A549 (cell line): Measurements from ENCODE around the gene KRTAP11-1. TPM values are rescaled to one million over a fixed set of nuclear protein-coding genes. Genes with fewer than 3 reads are reported as not detected.

Source experiments
- ATAC-seq, 2 experiments: fragments of 200-7000 bp in 1 of 2; fragments of >200 bp in 1 of 2; cut with Nextera tagmentation in 1 of 2; cut with Tn5 transposase in 1 of 2; 3 replicates each; pipeline versions ENCODE4 v1.8.0 to v1.9.1; 2018 to 2020; ENCODE audit warnings: mild to moderate bottlenecking in 1 of 2, moderate library complexity in 1 of 2
- CTCF ChIA-PET: fragments of 300-600 bp; sonication (Branson Sonifier 250); formaldehyde crosslinking; extraction: SDS; loops from one replicate; lab custom pipeline; 2021; ENCODE audit warnings: antibody characterized with exemption, inconsistent platforms; lab: Yijun Ruan, JAX
- POLR2A ChIA-PET: fragments of 350-600 bp; formaldehyde crosslinking; extraction: SDS; loops from one replicate; lab custom pipeline; 2021; ENCODE audit warnings: antibody characterized with exemption, inconsistent platforms; lab: Yijun Ruan, JAX
- DNase-seq, 2 experiments: peaks; one replicate each; pipeline versions ENCODE4 v3.0.0 to v3.0.0-alpha.2; 2011 to 2016; ENCODE audit warnings: low read depth in 1 of 2, low spot score in 1 of 2
- FAIRE-seq: peaks from 2 replicates; lab custom pipeline; 2011; peaks lifted over from hg19 to GRCh38; lab: Jason Lieb, UNC
- H3K27ac ChIP-seq, 2 experiments: fragments of >200 bp; sonication (Bioruptor Twin); formaldehyde crosslinking; 3 replicates each; pipeline ENCODE4 v1.5.1; 2016 to 2017
- H3K4me1 ChIP-seq: fragments of >200 bp; sonication (Bioruptor Twin); formaldehyde crosslinking; 3 replicates; pipeline ENCODE4 v1.6.1; 2016
- H3K4me2 ChIP-seq: fragments of >200 bp; sonication (Bioruptor Twin); formaldehyde crosslinking; 3 replicates; pipeline ENCODE4 v1.6.1; 2016
- H3K4me3 ChIP-seq: fragments of >200 bp; sonication (Bioruptor Twin); formaldehyde crosslinking; 3 replicates; pipeline ENCODE4 v1.5.1; 2016
- H3K9me3 ChIP-seq: fragments of >200 bp; sonication (Bioruptor Twin); formaldehyde crosslinking; 3 replicates; pipeline ENCODE4 v1.6.1; 2016
- ATOH8 ChIP-seq: fragments of 250-450 bp; sonication (Bioruptor Pico); IDR thresholded peaks from 2 replicates; pipeline ENCODE4 v1.5.0; 2020; ENCODE audit warnings: low read depth, mild to moderate bottlenecking, moderate library complexity
- BHLHE40 ChIP-seq: IDR thresholded peaks from 2 replicates; pipeline ENCODE4 v1.6.1; 2012; ENCODE audit warnings: low read depth, low read length, inconsistent platforms
- CBX2 ChIP-seq: fragments of 200-600 bp; sonication (generic); IDR thresholded peaks from 2 replicates; pipeline ENCODE4 v1.6.1; 2016; ENCODE audit warnings: low read depth, mild to moderate bottlenecking, borderline replicate concordance
- CBX8 ChIP-seq: fragments of 200-600 bp; sonication (generic); IDR thresholded peaks from 2 replicates; pipeline ENCODE4 v1.6.1; 2016
- CEBPB ChIP-seq, 2 experiments: fragments of >200 bp in 1 of 2; sonication (Bioruptor Twin) in 1 of 2; formaldehyde crosslinking in 1 of 2; IDR thresholded peaks; 2 replicates each; pipeline ENCODE4 v1.6.1; 2012 to 2016
- GATA3 ChIP-seq: IDR thresholded peaks from 2 replicates; pipeline ENCODE4 v1.6.1; 2012; ENCODE audit warnings: borderline replicate concordance
- HDAC2 ChIP-seq: fragments of 200-600 bp; sonication (generic); IDR thresholded peaks from 2 replicates; pipeline ENCODE4 v1.6.1; 2016
- HES2 ChIP-seq: fragments of >200 bp; sonication (Bioruptor Twin); formaldehyde crosslinking; IDR thresholded peaks from 2 replicates; pipeline ENCODE4 v1.6.1; 2016
- HEYL ChIP-seq: fragments of 250-450 bp; sonication (Bioruptor Pico); IDR thresholded peaks from 2 replicates; pipeline ENCODE4 v1.8.0; 2021; ENCODE audit warnings: mild to moderate bottlenecking, moderate library complexity
- HOXA7 ChIP-seq: fragments of 250-450 bp; sonication (Bioruptor Pico); IDR thresholded peaks from 2 replicates; pipeline ENCODE4 v1.5.0; 2020; ENCODE audit warnings: mild to moderate bottlenecking, moderate library complexity
- JUNB ChIP-seq: fragments of >200 bp; sonication (Bioruptor Twin); formaldehyde crosslinking; IDR thresholded peaks from 2 replicates; pipeline ENCODE4 v1.6.1; 2016
- MAFK ChIP-seq: fragments of 450-650 bp; IDR thresholded peaks from 2 replicates; pipeline ENCODE4 v1.6.1; 2014; ENCODE audit not compliant: partially characterized antibody
- MYC ChIP-seq: IDR thresholded peaks from 2 replicates; pipeline ENCODE4 v1.6.1; 2012; ENCODE audit warnings: mild to moderate bottlenecking, inconsistent platforms, low read length, improper control_type of control experiment, borderline replicate concordance
- NFE2L2 ChIP-seq: fragments of 150-350 bp; conservative IDR thresholded peaks from 2 replicates; pipeline ENCODE4 v1.6.1; 2014; ENCODE audit warnings: low read length
- NPAS2 ChIP-seq: fragments of 250-450 bp; sonication (Bioruptor Pico); IDR thresholded peaks from 2 replicates; pipeline ENCODE4 v1.8.0; 2022; ENCODE audit warnings: mild to moderate bottlenecking, moderate library complexity, borderline replicate concordance
- PBX3 ChIP-seq: IDR thresholded peaks from 2 replicates; pipeline ENCODE4 v1.6.1; 2012
- PHF8 ChIP-seq: fragments of 200-600 bp; sonication (generic); IDR thresholded peaks from 2 replicates; pipeline ENCODE4 v1.6.1; 2016; ENCODE audit warnings: low read depth, mild to moderate bottlenecking, antibody characterized with exemption, moderate library complexity, borderline replicate concordance
- POLR2A ChIP-seq: IDR thresholded peaks from 2 replicates; pipeline ENCODE4 v1.6.1; 2012; ENCODE audit warnings: mild to moderate bottlenecking, low read length
- POLR2AphosphoS2 ChIP-seq: conservative IDR thresholded peaks from 2 replicates; pipeline ENCODE4 v1.6.1; 2012; ENCODE audit warnings: low read length, improper control_type of control experiment, inconsistent platforms
- RAD21 ChIP-seq, 2 experiments: fragments of >200 bp in 1 of 2; sonication (Bioruptor Twin) in 1 of 2; formaldehyde crosslinking in 1 of 2; IDR thresholded peaks in 1 of 2; conservative IDR thresholded peaks in 1 of 2; 2 replicates in 1 of 2; 3 replicates in 1 of 2; pipeline ENCODE4 v1.6.1; 2012 to 2018; ENCODE audit warnings: inconsistent platforms in 1 of 2
- RFX5 ChIP-seq: fragments of 450-650 bp; IDR thresholded peaks from 2 replicates; pipeline ENCODE4 v1.7.1; 2014; ENCODE audit warnings: antibody characterized with exemption, mild to moderate bottlenecking, moderate library complexity
- RNF2 ChIP-seq: fragments of 200-600 bp; sonication (generic); IDR thresholded peaks from 2 replicates; pipeline ENCODE4 v1.6.1; 2016; ENCODE audit warnings: low read depth, mild to moderate bottlenecking, antibody characterized with exemption, moderate library complexity, borderline replicate concordance
- TP53 ChIP-seq: fragments of 250-450 bp; sonication (Bioruptor Pico); IDR thresholded peaks from 2 replicates; pipeline ENCODE4 v1.5.0; 2021; ENCODE audit warnings: mild to moderate bottlenecking, moderate library complexity
- ZC3H11A ChIP-seq: fragments of 450-650 bp; IDR thresholded peaks from 2 replicates; pipeline ENCODE4 v1.6.1; 2014; ENCODE audit warnings: antibody characterized with exemption, mild to moderate bottlenecking
- ZSCAN20 ChIP-seq: fragments of 250-450 bp; sonication (Bioruptor Pico); IDR thresholded peaks from 2 replicates; pipeline ENCODE4 v1.8.0; 2022; ENCODE audit warnings: mild to moderate bottlenecking, moderate library complexity
- WGBS: methylation state at CpG from one replicate; pipeline ENCODE4 v1.1.6; 2017; ENCODE audit errors: missing lambda C conversion rate; 5-methylcytosine and 5-hydroxymethylcytosine counted together
- polyA plus RNA-seq, 4 experiments: library from polyadenylated mRNA; depleted of rRNA in 3 of 4; stranded (reverse); fragments of >200 nt; fragmentation: RNase III in 1 of 4; extraction: RNeasy Plus Mini Kit Qiagen cat#74134 plus additional on column Dnase treatment in 1 of 4; gene quantifications; 2 replicates in 3 of 4; 3 replicates in 1 of 4; pipeline ENCODE4 v1.2.3, GENCODE V29; 2011 to 2017

KRTAP11-1 gene
- polyA plus RNA-seq, 2 of the 4 experiments (the other 2 are of a cell fraction), result not detected

GRCh38 chr21:30900881-30901280 lies 19.5 kb upstream of the KRTAP11-1 start:
- no peak for DNase-seq
- no peak for ATAC-seq
- ChIA-PET POLR2A (no interaction called here), CTCF (no interaction called here)
- H3K27ac ChIP-seq, result no peak overlapping the region
- H3K4me3 ChIP-seq, result no peak overlapping the region
- no peak for FAIRE-seq
- TF ChIP-seq RAD21 (conservative IDR thresholded peaks at IDR 0.05 in 1 of 2, IDR thresholded peaks at IDR 0.05 in 1 of 2) (no peak), MAFK (peak; percentile 55)
- H3K9me3 ChIP-seq, result no peaks in the 10 kb centered on the region
- WGBS, result 3% methylated on average over 4 of the region's 4 CpGs
- no peaks in the 10 kb centered on the region for H3K4me1 ChIP-seq
- H3K4me2 ChIP-seq, result no peak overlapping the region

- Histone ChIP-seq H3K4me1 (no peaks in the 10 kb centered on the region), H3K4me2 (no peak overlapping the region)
- ChIA-PET POLR2A (no interaction called here), CTCF (no interaction called here)
- TF ChIP-seq HES2 (no peak), BHLHE40 (no peak), NPAS2 (CRISPR knock-in tag) (no peak), POLR2AphosphoS2 (no peak), ZSCAN20 (CRISPR knock-in tag) (no peak), PBX3 (no peak)
- TF ChIP-seq, all 56 proteins: peak for 0
- WGBS, result 18% methylated on average over 8 of the region's 8 CpGs
- FAIRE-seq (no peak), DNase-seq (no peak), ATAC-seq (no peak)
- no peaks in the 10 kb centered on the region for H3K9me3 ChIP-seq
- H3K4me3 ChIP-seq, result no peak overlapping the region
- no peak overlapping the region for H3K27ac ChIP-seq
Measured at GRCh38 chr21:30882866-30883597, 1.7 kb upstream of the KRTAP11-1 start.

GRCh38 chr21:30880914-30881313 lies 466 bp downstream of the KRTAP11-1 start:
- H3K4me1 ChIP-seq, result no peaks in the 10 kb centered on the region
- WGBS, result 28% methylated on average over 3 of the region's 12 CpGs
- H3K4me2 ChIP-seq, result no peak overlapping the region
- FAIRE-seq (no peak), ATAC-seq (no peak), DNase-seq (no peak)
- TF ChIP-seq TP53 (CRISPR knock-in tag), result no peak
- TF ChIP-seq GATA3, result no peak
- TF ChIP-seq RFX5, result no peak
- TF ChIP-seq CEBPB (IDR thresholded peaks at IDR 0.05), result no peak
- no peak for TF ChIP-seq POLR2A
- no peak for TF ChIP-seq JUNB
- no peak for TF ChIP-seq HOXA7 (CRISPR knock-in tag)
- no peak for TF ChIP-seq MYC
- TF ChIP-seq NFE2L2, result no peak
- no peak for TF ChIP-seq BHLHE40
- TF ChIP-seq HDAC2, result no peak
- no peak for TF ChIP-seq PHF8
- TF ChIP-seq HEYL (CRISPR knock-in tag), result no peak
- TF ChIP-seq ZC3H11A, result no peak
- no peak for TF ChIP-seq CBX8
- no peak for TF ChIP-seq RNF2
- TF ChIP-seq ZSCAN20 (CRISPR knock-in tag), result no peak
- TF ChIP-seq ATOH8, result no peak
- TF ChIP-seq CBX2, result no peak
- H3K4me3 ChIP-seq, result no peak overlapping the region
- ChIA-PET CTCF (no interaction called here), POLR2A (no interaction called here)
- H3K27ac ChIP-seq, result no peak overlapping the region
- H3K9me3 ChIP-seq, result no peaks in the 10 kb centered on the region
